HG03432 (cell line): Measurements from ENCODE around the gene ZEB2.
A peak's percentile ranks its signal among the peaks of the same experiment; 100 is the strongest.

ENCODE experiments used
- ATAC-seq: cut with Tn5 transposase; IDR thresholded peaks from one replicate; pipeline ENCODE4 v1.9.1; 2021; ENCODE audit warnings: mild to moderate bottlenecking, moderate library complexity; ENCODE audit not compliant: unreplicated experiment

ZEB2 gene

DNA sequence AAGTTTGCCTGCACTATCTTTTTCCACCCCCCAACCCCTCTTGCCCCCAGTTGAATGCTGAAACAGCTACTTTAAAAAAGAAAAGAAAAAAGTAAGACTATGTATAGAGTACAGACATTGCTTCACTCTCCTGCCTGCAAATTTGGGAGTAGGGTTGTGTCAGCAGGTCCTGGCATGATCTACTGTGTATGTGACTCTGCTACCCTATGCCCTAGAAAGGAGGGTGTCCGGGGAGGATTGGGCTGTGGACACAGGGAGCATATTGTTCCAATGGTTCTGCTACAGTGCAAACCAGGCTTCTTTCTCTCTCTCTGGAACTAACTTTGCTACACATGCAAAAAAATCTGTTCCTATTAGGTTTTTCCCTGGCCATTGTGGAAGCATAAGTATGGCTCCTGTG is 9.9 kb upstream of the ZEB2 start:
- no peak for ATAC-seq

DNA sequence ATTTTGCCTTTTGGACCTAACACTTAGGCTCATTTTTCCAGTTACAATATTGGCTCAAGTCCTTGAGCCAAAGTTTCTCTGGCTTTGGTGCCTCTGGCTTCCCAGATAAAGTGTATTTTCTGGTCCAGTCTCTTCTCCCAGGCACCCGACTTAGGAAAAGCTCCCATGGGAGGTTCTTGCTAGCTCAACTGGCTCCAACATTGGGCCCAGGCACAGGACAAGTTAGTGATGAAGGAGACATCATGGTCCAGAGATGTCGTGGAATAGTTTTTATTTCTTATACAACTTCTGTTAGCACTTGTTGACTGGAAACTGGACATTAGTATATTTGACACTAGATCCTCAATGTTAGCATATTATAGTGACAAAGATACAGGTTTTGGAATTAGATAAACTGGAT is 8.2 kb upstream of the ZEB2 start:
- ATAC-seq = no peak

DNA sequence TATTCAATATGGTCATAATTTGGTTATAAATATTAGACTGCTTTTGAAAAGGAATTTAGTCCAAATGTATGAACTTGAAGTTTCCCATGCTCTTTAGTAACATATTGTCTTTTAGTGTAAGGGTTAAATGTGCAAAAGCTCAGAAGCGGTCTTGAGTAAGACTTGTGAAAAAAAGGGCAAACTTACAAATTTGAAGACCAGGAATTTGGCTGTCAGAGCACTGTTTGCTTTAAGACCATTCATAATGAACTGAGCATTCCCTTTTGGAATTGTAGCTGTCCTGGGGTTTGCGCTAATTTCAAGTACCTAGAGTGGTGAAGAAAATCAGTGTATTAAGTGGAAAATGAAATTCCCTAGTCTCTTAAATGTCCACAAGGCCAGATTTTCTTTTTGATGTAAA is 6.9 kb upstream of the ZEB2 start:
- no peak for ATAC-seq

DNA sequence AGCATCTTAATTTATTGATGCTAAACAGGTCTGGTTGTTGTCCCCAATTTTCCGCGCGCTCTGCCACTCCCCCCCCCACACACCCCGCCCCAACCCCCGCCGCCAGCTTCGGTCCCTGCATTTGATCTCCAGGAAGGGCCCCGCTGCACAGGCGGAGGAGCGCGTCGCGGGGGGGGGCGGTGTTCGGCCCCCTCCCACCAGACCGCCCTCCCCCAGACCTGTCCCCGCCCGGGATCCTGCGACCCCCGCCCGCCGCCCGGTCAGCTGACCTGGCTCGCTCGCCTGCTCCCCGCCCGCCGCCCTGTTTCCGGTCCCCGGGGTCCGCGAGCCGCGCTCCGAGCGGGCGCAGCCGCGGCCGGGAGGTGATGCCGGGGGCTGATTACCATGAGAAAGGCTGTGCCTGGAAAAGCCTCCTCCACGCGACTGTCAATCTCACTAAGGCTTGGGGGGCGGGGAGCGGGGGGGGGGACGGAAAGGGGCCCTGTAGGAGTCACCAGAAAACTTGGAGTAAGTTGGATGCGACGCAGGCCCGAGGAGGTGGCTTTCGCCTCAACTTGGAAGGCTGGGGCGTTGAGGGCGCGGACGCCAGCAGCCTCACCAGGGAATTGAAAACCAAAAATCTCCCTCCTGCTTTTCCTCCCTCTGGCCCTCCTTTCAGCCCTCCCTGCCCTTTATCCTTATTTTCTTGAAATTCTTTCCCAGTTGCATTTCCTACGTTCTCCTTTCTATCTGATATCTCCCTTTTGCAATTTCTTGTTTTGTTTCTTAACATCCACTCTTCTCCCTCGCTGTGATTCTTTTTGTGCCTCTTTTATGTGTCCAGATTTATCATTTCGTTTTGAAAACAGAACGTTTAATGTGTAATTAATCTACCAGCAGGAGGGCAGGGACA is 4.4 kb upstream of the ZEB2 start:
- ATAC-seq = peak; percentile 37

DNA sequence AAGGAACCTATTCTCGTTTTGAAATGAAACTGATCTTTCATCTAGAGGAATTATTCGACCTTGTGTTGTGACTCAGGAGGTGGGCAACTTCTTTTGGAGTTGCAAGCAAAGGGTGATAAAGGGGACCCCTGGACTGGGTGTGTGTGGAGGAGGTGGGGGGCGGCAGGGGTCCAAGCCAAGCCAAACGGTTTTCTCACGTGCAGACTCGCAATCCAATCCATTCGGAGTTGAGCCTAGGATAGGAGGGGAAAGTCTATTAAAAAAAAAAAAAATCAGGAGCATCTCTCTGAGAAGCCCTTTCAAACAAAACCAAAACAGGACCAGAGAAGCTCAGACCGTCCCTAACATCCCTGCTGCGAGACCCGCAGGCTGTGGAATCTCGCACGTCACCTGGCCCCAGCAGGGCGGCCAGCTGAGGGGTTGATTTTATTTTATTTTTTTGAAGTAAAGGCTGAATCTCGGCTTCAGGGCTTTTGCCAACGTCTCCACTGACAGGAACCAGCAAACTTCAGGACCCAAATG is 3.7 kb upstream of the ZEB2 start:
- no peak for ATAC-seq

DNA sequence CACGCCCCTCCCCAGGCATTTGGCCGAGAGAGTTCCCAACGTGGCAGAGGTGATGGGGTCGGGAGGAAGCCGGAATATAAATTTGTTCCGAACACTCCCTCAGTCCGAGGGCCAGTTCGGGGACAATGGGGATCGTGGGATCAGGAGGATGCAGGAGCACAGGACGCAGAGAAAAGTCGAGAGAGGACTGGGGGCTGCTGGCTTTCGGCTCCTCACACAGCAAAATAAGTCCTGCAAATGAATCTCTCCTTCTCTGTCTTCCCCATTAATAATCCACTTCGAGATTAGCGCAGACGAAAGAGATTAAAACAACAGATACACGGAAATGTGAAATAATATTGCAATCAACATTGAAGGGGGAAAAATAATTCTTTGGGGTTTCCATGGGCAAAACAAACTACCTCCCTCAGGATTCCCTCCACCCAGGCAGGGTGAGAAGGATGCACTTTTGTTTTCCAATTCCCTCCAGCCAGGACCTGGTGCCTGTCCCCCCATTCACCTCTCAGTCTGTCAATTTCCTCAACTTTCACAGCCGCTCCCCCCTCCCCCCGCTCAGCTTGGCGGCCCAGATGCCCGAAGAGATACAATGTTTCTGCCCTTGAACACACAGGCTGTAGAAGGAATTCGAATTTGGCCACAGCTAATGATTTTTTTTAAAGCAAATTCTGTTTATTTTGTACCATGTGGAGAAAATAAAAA is 3.1 kb upstream of the ZEB2 start:
- no peak for ATAC-seq

DNA sequence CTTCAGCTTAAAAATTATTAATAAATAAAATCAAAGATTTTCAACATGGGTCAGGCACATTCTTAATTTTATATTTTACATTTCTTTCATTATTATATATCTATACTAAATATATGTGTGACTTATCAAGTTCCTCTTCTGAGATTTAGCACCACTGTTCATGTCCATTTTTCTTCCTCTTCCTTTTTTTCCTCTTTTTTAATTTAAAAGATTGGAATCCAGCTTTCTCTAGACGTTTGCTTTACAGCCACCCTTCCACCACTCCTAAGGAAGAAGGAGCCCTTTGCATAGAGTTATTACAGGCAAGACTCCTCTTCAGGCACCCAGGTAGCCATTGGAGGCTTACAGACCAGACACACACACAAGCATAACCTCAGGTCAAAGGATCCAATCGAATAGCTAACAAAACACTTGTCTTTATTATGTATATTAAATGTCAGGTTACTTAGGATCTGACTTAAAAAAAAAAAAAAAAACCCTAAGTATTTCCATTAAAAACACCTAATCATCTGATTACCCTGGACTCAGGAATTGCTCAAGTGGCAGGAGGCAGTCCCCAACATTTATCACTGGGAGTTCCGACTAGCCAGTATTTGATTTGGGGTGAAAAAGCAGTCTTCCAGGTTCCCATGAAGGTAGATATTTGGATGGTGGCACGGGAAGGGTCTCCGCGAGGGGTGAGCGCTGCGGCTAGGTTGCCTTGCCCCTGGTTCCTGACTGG is 2.4 kb upstream of the ZEB2 start:
- no peak for ATAC-seq

DNA sequence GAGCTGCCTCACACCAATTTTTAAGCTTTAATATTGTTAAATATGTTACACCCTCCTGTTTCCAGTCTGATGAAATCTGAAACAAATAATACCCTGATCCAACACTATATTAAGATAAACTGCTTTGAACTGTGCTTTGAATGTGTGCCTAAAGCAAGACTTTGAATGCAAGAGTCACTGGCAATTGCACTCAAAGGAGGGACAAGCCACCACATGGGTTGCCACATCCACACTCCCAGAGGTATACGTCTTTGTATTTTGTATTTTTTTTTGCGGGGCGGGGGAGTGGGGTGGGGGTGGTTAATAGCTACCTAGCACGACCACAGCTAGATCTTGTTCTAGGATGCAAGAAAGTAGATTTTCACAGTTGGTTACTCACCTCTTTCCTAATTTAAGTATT is 1.8 kb upstream of the ZEB2 start:
- no peak for ATAC-seq

DNA sequence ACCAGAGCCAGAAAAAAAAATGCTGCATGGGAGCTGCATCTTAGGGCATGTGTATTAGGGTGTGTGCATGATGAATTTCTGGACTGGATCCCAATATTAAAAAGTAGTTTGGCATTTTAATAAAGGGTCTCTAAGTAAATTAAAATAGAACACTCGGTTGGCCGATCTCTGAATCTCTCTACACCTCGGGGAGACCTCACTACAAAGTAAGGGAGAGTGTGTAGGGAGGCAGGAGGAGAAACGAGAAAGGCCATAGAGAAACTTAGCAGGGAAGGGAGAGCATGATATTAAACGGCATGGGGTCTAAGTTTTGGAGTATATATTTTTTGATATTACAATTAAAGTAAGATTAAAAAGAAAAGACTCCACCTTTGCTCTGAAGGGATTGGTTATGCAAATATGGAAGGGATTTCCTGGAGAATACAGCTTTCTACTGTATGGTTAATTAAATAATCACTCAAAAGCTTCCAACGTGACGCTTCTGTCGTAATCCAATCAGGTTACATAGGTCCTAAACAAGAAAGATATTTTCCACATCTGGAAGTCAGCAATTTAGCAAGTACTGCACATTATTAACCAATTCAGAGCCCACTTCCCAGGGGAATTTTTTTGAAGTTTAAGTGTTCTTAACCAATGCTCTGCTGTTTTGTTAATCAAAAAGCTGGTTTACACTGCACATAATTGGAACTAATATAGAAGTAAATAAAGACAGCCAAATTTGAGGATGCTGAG is 1.0 kb upstream of the ZEB2 start:
- no peak for ATAC-seq

DNA sequence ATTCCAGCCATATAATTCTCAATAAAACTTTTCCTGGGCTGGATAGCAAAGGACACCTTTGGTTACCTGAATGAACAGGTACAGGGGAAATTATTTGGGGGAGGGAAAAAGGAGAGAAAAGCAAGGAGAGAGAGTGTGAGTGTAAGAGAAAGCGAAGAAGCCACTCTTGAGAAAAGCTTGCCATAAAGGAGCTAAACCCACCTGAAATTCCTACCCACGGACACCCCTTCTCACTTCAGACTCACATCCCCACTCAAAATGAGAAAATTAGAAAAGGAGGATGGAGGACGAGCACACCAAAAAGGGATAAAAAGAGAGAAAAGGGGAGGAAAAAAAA is 354 bp downstream of the ZEB2 start:
- no peak for ATAC-seq

DNA sequence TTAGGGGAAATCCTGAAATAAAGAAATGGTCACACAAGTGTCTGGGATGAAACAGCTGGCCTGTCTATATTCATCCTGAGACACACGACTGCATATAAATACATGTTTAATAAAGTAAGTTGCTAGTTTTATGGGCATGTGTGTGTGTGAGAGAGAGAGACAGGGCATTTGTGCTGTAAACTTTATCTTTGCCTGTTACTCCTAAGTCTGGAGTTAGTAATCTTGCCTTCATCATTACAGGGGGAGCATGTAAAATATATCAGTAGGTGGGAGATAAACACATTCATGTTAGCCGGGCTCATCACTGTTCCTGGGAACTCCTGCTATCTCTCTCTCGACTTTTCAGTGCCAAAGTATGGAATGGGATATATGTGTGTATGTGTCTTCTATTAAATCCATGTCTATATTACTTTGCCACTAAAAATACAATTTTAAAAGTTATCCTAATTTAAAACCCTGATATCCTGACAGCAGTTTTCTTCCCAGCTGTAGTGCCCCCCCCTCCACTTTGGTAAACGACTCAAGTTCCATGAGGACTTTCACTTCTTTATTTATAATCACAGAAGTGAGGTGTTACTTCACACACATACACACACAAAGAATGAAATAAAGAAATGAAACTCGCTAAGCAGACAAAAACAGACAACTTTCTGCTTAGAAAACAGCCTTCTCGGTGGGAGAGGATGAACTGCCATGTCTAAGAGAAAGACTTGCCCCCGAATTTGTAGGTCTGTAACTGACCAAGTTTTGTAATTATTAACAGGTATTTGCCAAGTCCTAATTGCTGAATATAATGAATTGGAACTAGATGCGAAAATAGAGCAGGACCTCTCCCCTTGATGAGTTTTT is 947 bp downstream of the ZEB2 start:
- peak; percentile 49 for ATAC-seq

DNA sequence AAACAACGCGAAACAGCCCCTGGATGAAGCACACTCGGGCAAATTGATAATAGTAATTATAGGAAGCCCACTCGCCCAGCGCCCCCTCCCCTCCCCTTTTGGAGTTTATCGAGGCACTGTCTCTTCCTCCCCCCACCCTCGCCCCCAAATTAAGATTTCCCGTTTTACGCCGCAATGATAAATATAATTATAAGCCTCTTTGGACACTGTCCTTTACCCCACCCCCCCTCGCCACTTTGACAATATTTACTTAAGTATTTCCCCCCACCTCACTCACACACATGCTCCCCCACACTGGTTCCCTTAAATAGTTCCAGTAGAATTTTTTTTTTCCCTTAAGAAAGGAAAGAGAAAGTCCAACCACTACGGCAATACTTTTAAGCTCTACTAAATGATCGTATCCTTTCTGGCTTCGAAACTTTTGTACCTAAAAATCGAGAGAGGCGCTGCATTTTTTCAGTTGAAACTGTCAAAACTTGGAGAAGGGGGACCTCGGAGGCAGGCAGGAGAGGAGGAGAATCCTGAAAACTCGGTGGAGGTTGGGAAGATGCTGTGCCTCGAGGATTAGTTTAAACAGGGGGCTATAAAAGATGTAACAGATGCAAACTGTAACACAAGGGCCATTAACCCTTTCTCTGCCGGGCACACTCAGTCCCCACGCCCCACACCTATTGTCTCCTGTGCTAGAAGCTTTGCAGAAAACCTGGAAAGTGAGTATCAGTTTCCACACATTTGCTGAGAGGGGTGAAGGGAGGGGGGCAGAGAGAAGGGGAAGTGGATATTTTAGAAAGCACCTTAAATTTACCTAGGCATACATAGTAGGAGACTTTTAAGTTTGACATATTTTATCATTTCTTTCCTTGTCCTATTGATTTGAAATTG is 1.8 kb downstream of the ZEB2 start:
- ATAC-seq = no peak

DNA sequence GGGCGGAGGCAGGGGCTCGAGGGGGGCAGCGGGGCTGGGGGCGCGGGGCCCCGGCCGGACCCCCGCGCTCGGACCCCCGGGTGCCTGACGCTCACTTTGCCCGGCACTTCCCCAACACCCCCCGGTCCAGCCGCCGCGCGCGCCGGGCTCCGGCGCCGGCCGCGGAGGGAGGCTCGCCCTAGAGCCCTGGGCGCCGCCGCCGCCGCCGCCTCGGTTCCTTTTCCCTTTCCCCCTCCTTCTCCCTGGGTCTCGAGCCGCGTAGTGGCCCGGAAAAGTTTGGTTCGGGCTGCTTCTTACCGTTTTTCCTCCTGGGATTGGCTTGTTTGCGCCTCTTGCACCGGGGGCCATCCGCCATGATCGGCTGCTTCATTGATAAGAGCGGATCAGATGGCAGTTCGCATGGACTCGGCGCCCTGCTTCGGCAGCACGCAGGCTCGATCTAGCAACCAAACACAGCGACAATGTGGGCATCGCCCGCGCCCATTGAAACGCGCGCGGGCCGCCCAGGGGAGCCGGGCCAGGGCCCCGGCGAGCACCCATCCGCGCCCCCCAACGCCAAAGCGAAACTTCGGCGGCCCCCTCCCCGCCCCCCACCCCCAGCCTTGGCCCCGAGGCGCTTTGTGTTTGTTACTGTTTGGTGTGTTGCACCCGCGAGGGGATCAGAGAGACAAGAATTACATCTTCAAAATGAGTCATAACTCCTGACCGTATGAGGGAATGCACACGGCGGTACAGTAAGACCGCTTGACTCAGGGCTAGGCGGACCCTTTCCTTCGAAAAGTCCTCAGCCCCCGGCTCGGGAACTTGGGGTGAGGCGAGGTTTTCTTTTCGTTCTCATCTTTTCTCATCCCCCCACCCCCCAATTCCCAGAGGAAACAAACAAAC is 2.7 kb downstream of the ZEB2 start:
- peak; percentile 61 for ATAC-seq

DNA sequence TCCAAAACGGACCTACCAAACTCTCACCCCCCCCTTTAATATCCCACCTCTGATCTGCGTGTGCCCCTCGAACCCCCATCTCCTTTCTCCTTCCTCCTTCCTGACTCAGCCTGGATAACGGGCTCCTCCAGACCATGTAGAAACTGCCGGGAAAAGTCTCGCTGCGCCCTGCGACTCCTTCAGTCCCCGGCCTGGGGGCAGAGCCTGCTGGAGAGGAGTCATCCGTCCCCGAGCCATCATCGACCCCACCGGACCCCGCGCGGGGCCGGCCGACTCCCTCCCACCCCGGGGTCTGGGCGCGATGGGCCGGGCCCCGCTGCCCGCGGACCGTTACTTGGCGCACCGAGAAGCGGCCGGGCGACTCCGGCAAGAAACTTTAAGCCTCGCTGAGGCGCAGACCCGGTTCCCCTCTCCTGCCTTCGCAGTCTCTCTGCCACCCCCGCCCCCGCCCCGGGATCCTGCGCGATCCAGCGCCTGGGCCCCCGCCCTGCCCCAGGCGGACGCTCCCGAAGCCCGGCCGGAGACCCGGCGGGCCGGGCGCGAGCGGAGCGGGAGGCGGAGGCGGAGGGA is 3.4 kb downstream of the ZEB2 start:
- peak; percentile 25 for ATAC-seq

DNA sequence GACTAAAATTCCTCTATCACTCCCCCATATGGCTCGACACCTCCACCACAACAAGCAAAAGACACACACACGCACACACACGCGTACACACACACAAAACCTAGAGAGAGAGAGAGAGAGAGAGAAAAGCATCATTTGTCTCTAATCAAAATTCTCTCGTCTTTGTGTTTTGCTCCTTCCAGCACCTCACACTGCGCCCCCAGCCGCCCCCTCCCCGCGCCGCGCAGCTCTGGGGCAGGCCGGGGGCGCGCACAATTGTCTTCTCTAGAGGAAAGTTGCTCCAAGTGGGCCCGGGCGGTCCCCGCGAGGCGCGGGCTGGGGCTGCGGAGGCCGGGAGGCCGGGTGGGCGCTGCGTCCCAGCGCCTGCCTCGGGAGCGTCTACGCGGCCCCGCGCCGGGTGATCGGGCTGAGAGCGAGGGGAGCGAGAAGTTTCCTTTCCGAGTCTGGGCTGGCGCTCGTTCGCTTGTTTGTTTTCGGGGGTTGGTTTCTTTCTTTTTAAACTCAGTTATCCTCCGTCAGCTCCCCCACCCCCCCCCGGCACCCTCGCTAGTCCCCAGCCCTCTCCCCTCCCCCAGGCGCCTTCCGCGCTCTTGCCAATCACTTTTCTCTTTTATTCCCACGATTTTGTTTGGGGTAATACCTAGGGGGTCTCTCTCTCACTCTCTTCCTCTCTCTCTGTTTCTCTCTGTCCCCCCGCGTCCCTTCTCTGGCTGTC is 4.1 kb downstream of the ZEB2 start:
- ATAC-seq = no peak

DNA sequence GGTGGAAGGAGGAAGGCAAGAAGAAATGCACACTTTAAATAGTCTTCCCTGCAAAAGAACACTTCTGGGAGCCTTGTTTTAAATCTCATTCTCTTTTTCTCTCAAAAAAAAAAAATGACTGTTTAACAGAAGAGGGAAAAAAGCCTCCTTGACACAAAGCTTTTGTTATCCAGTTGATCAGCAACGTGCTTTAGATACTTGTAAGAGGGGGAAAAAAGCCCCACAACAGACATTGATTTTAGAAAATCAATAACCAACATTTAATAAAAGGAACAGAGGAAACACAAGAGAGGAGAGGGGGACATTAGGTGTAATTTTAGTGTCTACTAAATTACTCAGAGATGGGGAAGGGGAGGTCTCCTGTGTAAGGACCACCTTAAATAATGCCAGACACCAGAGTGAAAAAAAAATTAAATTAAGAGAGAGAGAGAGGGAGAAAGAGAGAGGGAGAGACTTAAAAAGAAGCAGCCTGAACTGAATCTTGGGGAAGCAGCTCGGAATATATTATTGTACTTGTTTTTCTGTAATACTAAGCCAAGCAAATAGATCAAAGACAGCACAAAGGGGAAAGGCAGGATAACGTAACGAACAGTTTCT is 4.7 kb downstream of the ZEB2 start:
- no peak for ATAC-seq

DNA sequence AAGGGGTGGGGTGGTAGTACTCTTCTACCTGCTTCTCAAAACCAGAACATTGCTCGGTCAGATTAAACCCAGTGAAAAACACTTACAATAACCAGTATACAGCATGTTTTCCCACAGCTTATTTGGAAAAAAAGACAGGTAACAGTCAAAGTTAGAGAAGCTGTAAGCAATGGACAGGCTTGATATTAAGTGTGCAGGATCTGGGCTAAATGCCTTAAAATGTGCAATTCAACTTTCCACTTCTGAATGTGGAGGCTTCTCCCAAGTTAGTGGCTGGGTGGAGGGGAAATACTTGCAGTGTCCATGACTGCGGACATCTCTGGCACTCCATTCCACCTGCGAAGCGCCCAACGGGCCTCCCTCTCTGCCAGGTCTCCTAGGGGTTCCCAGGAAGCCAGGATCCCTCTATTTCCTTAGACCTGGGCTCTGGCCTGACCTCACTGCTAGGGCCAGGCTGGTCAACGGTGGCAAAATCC is 5.3 kb downstream of the ZEB2 start:
- ATAC-seq = no peak
